Tibial artery (tissue), 4 donors: ENCODE results near the gene LGALS8.

ENCODE experiments used
- DNase-seq, 2 donors: peaks; one replicate each; pipeline ENCODE4 v3.0.0-alpha.2; 2019
- H3K27ac ChIP-seq, 2 donors: fragments of 200-600 bp; sonication (generic) in 1 of 2; 1 replicate in 1 of 2; 2 replicates in 1 of 2; pipeline ENCODE4 v1.5.1; 2018 to 2019; ENCODE audit warnings: mild to moderate bottlenecking in 1 of 2
- H3K27me3 ChIP-seq, 2 donors: fragments of 200-600 bp; sonication (generic) in 1 of 2; one replicate each; pipeline versions ENCODE4 v1.5.1 to v1.6.0; 2016 to 2019
- H3K36me3 ChIP-seq, 3 donors: fragments of 200-600 bp; sonication (generic) in 2 of 3; one replicate each; pipeline ENCODE4 v1.5.1; 2016 to 2019; ENCODE audit warnings: mild to moderate bottlenecking in 2 of 3
- H3K4me1 ChIP-seq, 4 donors: fragments of 200-600 bp; sonication (generic) in 2 of 4; 1 replicate in 3 of 4; 2 replicates in 1 of 4; pipeline ENCODE4 v1.5.1; 2016 to 2019
- H3K4me3 ChIP-seq, 2 donors: fragments of 200-600 bp; sonication (generic) in 1 of 2; 1 replicate in 1 of 2; 2 replicates in 1 of 2; pipeline ENCODE4 v1.5.1; 2018 to 2019; ENCODE audit warnings: mild to moderate bottlenecking in 2 of 2
- H3K9me3 ChIP-seq, 3 donors: fragments of 200-600 bp; sonication (generic) in 1 of 3; one replicate each; pipeline ENCODE4 v1.5.1; 2016 to 2019
- CTCF ChIP-seq, 2 experiments: fragments of 200-600 bp in 1 of 2; fragments of 450-650 bp in 1 of 2; IDR thresholded peaks; one replicate each; pipeline ENCODE4 v1.5.1; 2017 to 2019; ENCODE audit warnings: antibody characterized with exemption in 2 of 2, mild to moderate bottlenecking in 1 of 2, moderate library complexity in 1 of 2
- intact Hi-C: fragments of 100-400 bp; cut with DNase I; formaldehyde crosslinking; loops from one replicate; pipeline ENCODE4 v1.15.0; 2023; ENCODE audit warnings: low total_unique reads

LGALS8 gene

DNA sequence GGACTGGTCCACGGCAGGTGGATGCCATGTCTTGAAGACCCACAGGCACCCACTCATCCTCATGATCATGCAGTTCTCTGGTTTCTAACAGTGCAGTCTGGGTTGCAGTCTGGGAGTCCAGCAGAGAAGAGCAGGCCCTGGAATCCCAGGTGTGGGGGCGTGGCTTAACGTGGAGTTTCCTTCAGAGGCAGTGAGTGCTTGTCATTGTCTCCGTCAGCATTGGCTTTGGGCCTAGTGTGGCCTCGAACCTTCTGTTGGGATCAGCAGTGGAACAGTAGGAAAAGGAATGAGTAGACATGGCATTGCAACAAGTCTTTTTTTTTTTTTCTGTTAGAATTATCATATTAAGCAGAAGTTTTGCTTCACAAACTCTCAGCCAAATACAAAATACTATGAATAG, 12.8 kb downstream of the LGALS8 start:
- no peaks in the 10 kb centered on the region for H3K9me3 ChIP-seq
- intact Hi-C loops: no loop called here
- H3K4me1 ChIP-seq: peaks cover 0 to 8% (median 0%) of the 10 kb centered on the region in 4 donors
- H3K36me3 ChIP-seq: peaks cover 28 to 50% (median 50%) of the 10 kb centered on the region in 3 donors
- DNase-seq: no peak
- TF ChIP-seq CTCF (IDR thresholded peaks at IDR 0.05): no peak
- no peaks in the 10 kb centered on the region for H3K27me3 ChIP-seq
- H3K4me3 ChIP-seq: no peak overlapping the region
- H3K27ac ChIP-seq: no peak overlapping the region

DNA sequence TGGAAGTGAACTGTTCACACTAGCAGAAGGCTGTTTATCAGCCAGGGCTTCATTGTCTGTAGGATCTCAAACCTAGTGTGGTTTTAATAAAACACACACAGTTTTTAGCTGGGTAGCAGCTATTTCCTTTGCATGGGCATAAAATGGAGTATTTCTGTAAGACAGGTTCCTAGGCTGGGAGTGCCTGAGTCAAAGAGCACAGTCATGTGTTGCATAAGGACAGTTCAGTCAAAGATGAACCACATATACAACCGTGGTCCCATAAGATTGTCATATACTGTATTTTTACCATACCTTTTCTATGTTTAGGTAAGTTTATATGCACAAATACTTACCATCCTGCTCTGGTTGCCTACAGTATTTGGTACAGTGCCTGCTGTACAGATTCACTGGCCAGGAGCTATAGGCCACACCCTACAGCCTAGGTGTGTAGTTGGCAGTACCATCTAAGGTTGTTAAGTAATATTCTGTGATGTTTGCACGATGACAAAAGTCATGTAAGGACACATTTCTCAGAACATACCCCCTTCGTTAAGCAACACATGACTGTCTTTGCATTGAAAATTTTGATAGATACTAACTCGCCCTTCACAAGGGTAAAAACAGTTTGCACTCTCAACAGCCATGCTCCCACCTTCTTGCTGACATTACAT, 17.2 kb downstream of the LGALS8 start:
- H3K27ac ChIP-seq: no peak overlapping the region
- intact Hi-C loops: no loop called here
- peaks cover 38 to 85% (median 78%) of the 10 kb centered on the region in 3 donors for H3K36me3 ChIP-seq
- peaks cover 0 to 9% (median 3%) of the 10 kb centered on the region in 4 donors for H3K4me1 ChIP-seq
- H3K9me3 ChIP-seq: no peaks in the 10 kb centered on the region
- DNase-seq: no peak
- H3K27me3 ChIP-seq: no peaks in the 10 kb centered on the region
- TF ChIP-seq CTCF (IDR thresholded peaks at IDR 0.05): no peak
- no peak overlapping the region for H3K4me3 ChIP-seq

DNA sequence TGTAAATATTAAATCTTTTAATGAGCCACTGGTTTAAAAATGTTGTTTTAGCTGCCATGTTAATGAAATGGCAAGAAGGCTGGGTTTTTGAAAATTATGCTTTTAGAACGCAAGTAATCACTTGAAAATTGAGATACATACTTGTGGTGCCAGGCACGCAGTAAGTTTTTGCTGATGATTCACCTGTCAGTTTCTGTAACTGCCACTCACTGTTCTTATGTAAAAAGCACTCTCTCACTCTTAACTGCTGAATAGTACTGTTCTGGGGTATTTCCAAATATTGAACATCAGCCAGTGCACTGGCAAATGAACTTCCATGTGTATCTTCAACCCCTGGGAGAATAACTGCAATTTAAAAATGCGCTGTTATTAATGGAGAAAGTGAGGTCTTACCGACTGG, 17.9 kb downstream of the LGALS8 start:
- DNase-seq: no peak
- H3K4me3 ChIP-seq: no peak overlapping the region
- no peaks in the 10 kb centered on the region for H3K9me3 ChIP-seq
- intact Hi-C loops: no loop called here
- no peaks in the 10 kb centered on the region for H3K27me3 ChIP-seq
- no peak for TF ChIP-seq CTCF (IDR thresholded peaks at IDR 0.05)
- no peak overlapping the region for H3K27ac ChIP-seq
- H3K4me1 ChIP-seq: peaks cover 0 to 9% (median 3%) of the 10 kb centered on the region in 4 donors
- H3K36me3 ChIP-seq: peaks cover 42 to 93% (median 84%) of the 10 kb centered on the region in 3 donors

DNA sequence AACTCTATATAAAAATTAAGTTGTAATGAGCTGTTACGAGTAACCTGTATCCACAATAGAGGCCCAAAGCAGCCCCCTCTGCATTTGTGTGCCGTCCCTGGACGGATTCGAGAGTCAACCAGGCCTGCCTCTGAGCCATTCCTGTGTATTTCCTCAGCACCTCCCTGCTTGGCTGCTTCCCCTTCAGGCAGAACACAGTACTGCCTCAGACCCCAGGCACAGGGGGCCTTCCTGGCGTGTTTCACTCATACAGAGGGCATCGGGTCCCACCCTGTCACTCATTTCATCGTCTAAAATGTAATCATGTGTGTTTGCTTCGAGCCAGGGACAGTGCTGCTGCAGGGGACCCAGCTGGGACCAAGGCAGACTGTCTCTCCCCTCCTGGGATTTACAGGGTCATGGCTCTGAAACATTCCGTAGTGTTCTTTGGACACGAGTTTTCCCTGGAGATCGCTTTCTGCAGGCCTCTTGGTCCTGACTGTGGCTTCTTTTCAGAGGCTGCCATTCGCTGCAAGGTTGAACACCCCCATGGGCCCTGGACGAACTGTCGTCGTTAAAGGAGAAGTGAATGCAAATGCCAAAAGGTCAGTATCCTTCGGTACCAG, 19.4 kb downstream of the LGALS8 start:
- TF ChIP-seq CTCF (IDR thresholded peaks at IDR 0.05): peak; percentile 3 to 23
- intact Hi-C loops: no loop called here
- Histone ChIP-seq H3K9me3 (no peaks in the 10 kb centered on the region), H3K27ac (no peak overlapping the region), H3K36me3 (peaks cover 44 to 98% (median 92%) of the 10 kb centered on the region in 3 donors), H3K4me3 (no peak overlapping the region), H3K4me1 (peaks cover 0 to 9% (median 3%) of the 10 kb centered on the region in 4 donors), H3K27me3 (no peaks in the 10 kb centered on the region)
- no peak for DNase-seq

DNA sequence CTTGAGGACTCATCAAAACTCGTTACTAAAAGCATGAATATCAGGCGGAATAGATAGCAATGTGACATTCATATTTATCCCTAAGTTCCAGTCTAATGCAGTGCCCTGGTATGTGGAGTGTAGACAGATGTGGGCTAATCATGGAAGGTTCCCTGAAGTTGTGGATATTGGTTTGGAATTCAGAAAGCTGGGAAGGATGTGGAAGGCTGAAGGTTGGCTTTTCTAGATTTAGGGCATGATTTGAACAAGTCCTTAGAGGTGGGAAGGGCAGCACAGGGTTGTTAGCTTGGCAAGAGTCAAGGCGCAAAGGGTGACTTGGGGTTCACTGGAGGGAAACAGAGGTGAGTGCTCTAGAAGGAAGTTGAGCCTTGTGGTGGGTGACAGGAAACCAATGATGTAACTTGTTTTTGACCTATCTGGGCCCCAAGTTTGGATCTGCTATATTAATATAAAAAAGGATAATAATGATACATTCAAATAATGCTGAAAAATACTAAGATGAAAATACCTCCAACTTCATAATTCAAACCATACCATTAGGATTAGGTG, 21.9 kb downstream of the LGALS8 start:
- peaks cover 53 to 98% (median 95%) of the 10 kb centered on the region in 3 donors for H3K36me3 ChIP-seq
- DNase-seq: no peak
- H3K4me1 ChIP-seq: peaks cover 0 to 9% (median 3%) of the 10 kb centered on the region in 4 donors
- TF ChIP-seq CTCF (IDR thresholded peaks at IDR 0.05): no peak
- no peak overlapping the region for H3K4me3 ChIP-seq
- intact Hi-C loops: no loop called here
- no peaks in the 10 kb centered on the region for H3K9me3 ChIP-seq
- H3K27ac ChIP-seq: no peak overlapping the region
- H3K27me3 ChIP-seq: no peaks in the 10 kb centered on the region
